Non-pigmented ciliary epithelial cell (primary cell): Measurements from ENCODE around the gene GSAP.

Experiments
- DNase-seq: peaks from one replicate; pipeline ENCODE4 v3.0.0-alpha.2; 2010; ENCODE audit warnings: low read depth

GSAP gene

GRCh38 chr7:77434570-77435275 is 18.6 kb upstream of the GSAP start:
- DNase-seq: no peak

- DNase-seq: no peak
Measured at GRCh38 chr7:77433901-77434300, 17.8 kb upstream of the GSAP start.

- no peak for DNase-seq
Measured at GRCh38 chr7:77430927-77431326, 14.8 kb upstream of the GSAP start.

- DNase-seq: no peak
Measured at GRCh38 chr7:77428777-77429231, 12.7 kb upstream of the GSAP start.

GRCh38 chr7:77427996-77428603 is 12.0 kb upstream of the GSAP start:
- no peak for DNase-seq

- no peak for DNase-seq
Measured at GRCh38 chr7:77426521-77427051, 10.4 kb upstream of the GSAP start.

- DNase-seq: no peak
Measured at GRCh38 chr7:77426052-77426404, 9.9 kb upstream of the GSAP start.

- no peak for DNase-seq
Measured at GRCh38 chr7:77425101-77426051, 9.2 kb upstream of the GSAP start.

GRCh38 chr7:77422500-77422899 is 6.4 kb upstream of the GSAP start:
- DNase-seq: no peak

GRCh38 chr7:77420986-77421672 is 5.0 kb upstream of the GSAP start:
- no peak for DNase-seq

- no peak for DNase-seq
Measured at GRCh38 chr7:77420438-77420837, 4.3 kb upstream of the GSAP start.

GRCh38 chr7:77419102-77419501 is 3.0 kb upstream of the GSAP start:
- DNase-seq: no peak

GRCh38 chr7:77417801-77418200 is 1.7 kb upstream of the GSAP start:
- DNase-seq: no peak

- DNase-seq: no peak
Measured at GRCh38 chr7:77416621-77417371, 647 bp upstream of the GSAP start.

GRCh38 chr7:77415476-77415822 is 700 bp downstream of the GSAP start:
- no peak for DNase-seq

GRCh38 chr7:77413861-77414424 is 2.2 kb downstream of the GSAP start:
- no peak for DNase-seq

- no peak for DNase-seq
Measured at GRCh38 chr7:77413128-77413527, 3.0 kb downstream of the GSAP start.

GRCh38 chr7:77409739-77410547 is 6.2 kb downstream of the GSAP start:
- DNase-seq: no peak

GRCh38 chr7:77409005-77409738 is 7.0 kb downstream of the GSAP start:
- no peak for DNase-seq
